ENCODE data around the gene TIRAP.

- TF ChIP-seq CTCF (conservative IDR thresholded peaks at IDR 0.05 in 1 of 2, IDR thresholded peaks at IDR 0.05 in 1 of 2; ENCODE audit: low read depth in 1 of 2, low read length in 2 of 2) (no peak), EZH2 (IDR thresholded peaks at IDR 0.05; ENCODE audit: low read length, missing control alignments) (no peak)
Observed at GRCh38 chr11:126297004-126297403, 14.1 kb downstream of the TIRAP start.

Data from fibroblast of lung (primary cell).